GM18505 (cell line): Measurements from ENCODE around the gene HEATR3.

ENCODE experiments used
- ATAC-seq: cut with Tn5 transposase; IDR thresholded peaks from one replicate; pipeline ENCODE4 v1.9.1; 2021; ENCODE audit not compliant: unreplicated experiment
- POLR2A ChIP-seq: IDR thresholded peaks from 4 replicates; pipeline ENCODE4 v1.6.1; 2011; ENCODE audit warnings: borderline replicate concordance; ENCODE audit not compliant: insufficient read depth, insufficient read length; ENCODE audit errors: extremely low read depth

HEATR3 gene

GRCh38 chr16:50065624-50066481, at the start of gene HEATR3:
HEATR3 (plus strand) TSS chr16:50065970; CDS start chr16:50066132, 162 bp downstream.
- ATAC-seq = peak; percentile 75
- TF ChIP-seq POLR2A = peak; percentile 76

DNA sequence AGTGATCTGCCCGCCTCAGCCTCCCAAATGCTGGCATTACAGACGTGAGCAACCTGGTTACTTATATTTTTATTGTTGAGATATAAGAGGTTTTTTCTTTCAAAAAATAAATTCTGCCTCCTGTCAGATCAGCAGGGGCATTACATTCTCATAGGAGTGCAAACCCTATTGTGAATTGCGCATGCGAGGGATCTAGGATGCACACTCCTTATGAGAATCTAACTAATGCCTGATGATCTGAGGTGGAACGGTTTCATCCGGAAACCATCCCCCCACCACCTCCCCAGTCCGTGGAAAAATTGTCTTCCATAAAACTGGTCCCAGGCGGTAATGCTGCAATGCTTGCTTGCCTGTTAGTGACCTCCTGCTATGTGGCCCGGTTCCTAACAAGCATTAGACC, 48.2 kb upstream of the HEATR3 start:
- no peak for ATAC-seq
- TF ChIP-seq POLR2A = no peak

GRCh38 chr16:50021544-50021943, 44.2 kb upstream of the HEATR3 start:
- no peak for TF ChIP-seq POLR2A
- no peak for ATAC-seq

- no peak for ATAC-seq
- TF ChIP-seq POLR2A = no peak
These were observed 42.1 kb upstream of the HEATR3 start for GRCh38 chr16:50023641-50024040.

- ATAC-seq = no peak
- no peak for TF ChIP-seq POLR2A
These were observed 41.6 kb upstream of the HEATR3 start for GRCh38 chr16:50024207-50024606.

GRCh38 chr16:50024684-50025536, 40.9 kb upstream of the HEATR3 start, which contains the start of gene CNEP1R1:
CNEP1R1 (plus strand) TSS chr16:50025225; CDS start chr16:50025316, 91 bp downstream.
- TF ChIP-seq POLR2A = peak; percentile 61
- ATAC-seq = peak; percentile 99

DNA sequence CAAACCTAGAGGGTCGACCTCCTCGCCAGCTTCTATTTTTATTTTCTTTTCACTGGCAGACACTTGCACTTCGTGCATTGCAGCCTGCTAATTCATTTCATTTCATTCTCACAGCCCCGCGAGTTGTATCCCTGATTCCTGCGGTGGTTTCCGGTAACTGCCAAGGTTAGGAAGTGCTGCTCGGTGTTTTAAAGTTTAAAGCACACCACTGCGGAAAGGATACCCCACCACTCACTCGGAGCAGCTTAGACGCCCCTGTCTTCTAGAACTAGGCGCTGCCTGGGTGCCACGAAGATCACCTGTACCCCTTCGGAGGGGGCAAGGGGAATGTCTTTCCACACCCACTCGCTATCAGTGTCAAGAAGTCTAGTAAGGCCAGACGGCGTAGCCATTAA, 40.2 kb upstream of the HEATR3 start:
- TF ChIP-seq POLR2A = no peak
- ATAC-seq = no peak

GRCh38 chr16:50027829-50028228, 37.9 kb upstream of the HEATR3 start:
- no peak for TF ChIP-seq POLR2A
- ATAC-seq = no peak

- ATAC-seq = no peak
- no peak for TF ChIP-seq POLR2A
These were observed 30.2 kb upstream of the HEATR3 start for GRCh38 chr16:50035468-50035992.

GRCh38 chr16:50036426-50036825, 29.3 kb upstream of the HEATR3 start:
- ATAC-seq = no peak
- no peak for TF ChIP-seq POLR2A

- no peak for TF ChIP-seq POLR2A
- no peak for ATAC-seq
These were observed 28.0 kb upstream of the HEATR3 start for GRCh38 chr16:50037662-50038220.

GRCh38 chr16:50038286-50038685, 27.5 kb upstream of the HEATR3 start:
- ATAC-seq = no peak
- no peak for TF ChIP-seq POLR2A
